Measurements from ENCODE around the gene KLHL22. TPM values are rescaled to one million over a fixed set of nuclear protein-coding genes. Genes with fewer than 3 reads are reported as not detected.
"Not testable (repeated sequence)": the region's sequence is repeated elsewhere in the genome, so short reads cannot be mapped to it uniquely, and the experiment has no call there.

Gene KLHL22
- total RNA-seq, 1 donor = 31.1 TPM

GRCh38 chr22:20516399-20516798, 20.8 kb upstream of the KLHL22 start:
- TF ChIP-seq CTCF (IDR thresholded peaks at IDR 0.05; ENCODE audit: insufficient read depth, low read depth, low read length) = no peak
- H3K4me3 ChIP-seq (ENCODE audit: low read depth, low read length) = no peak overlapping the region
- DNase-seq (ENCODE audit: low read depth) = no peak

GRCh38 chr22:20514658-20515406, 19.2 kb upstream of the KLHL22 start:
- H3K4me3 ChIP-seq (ENCODE audit: low read depth, low read length) = no peak overlapping the region
- TF ChIP-seq CTCF (IDR thresholded peaks at IDR 0.05; ENCODE audit: insufficient read depth, low read depth, low read length) = no peak
- DNase-seq (ENCODE audit: low read depth) = peak; percentile 92

- DNase-seq (ENCODE audit: low read depth) = no peak
- TF ChIP-seq CTCF (IDR thresholded peaks at IDR 0.05; ENCODE audit: insufficient read depth, low read depth, low read length) = no peak
- no peak overlapping the region for H3K4me3 ChIP-seq (ENCODE audit: low read depth, low read length)
Observed at GRCh38 chr22:20511578-20512229, 16.1 kb upstream of the KLHL22 start.

GRCh38 chr22:20510811-20511577, 15.4 kb upstream of the KLHL22 start:
- no peak for DNase-seq (ENCODE audit: low read depth)
- no peak for TF ChIP-seq CTCF (IDR thresholded peaks at IDR 0.05; ENCODE audit: insufficient read depth, low read depth, low read length)
- H3K4me3 ChIP-seq (ENCODE audit: low read depth, low read length) = no peak overlapping the region

GRCh38 chr22:20509344-20510047, 13.9 kb upstream of the KLHL22 start:
- peak; percentile 96 for DNase-seq (ENCODE audit: low read depth)
- TF ChIP-seq CTCF (IDR thresholded peaks at IDR 0.05; ENCODE audit: insufficient read depth, low read depth, low read length) = no peak
- H3K4me3 ChIP-seq (ENCODE audit: low read depth, low read length) = peak overlapping the region; percentile 66

GRCh38 chr22:20508815-20509271, 13.2 kb upstream of the KLHL22 start:
- peak; percentile 36 for DNase-seq (ENCODE audit: low read depth)
- no peak for TF ChIP-seq CTCF (IDR thresholded peaks at IDR 0.05; ENCODE audit: insufficient read depth, low read depth, low read length)
- peak overlapping the region; percentile 66 for H3K4me3 ChIP-seq (ENCODE audit: low read depth, low read length)

GRCh38 chr22:20508067-20508755, 12.6 kb upstream of the KLHL22 start:
- H3K4me3 ChIP-seq (ENCODE audit: low read depth, low read length) = peak overlapping the region; percentile 66
- not testable (repeated sequence) for DNase-seq (ENCODE audit: low read depth)

Measured in fibroblast of villous mesenchyme (primary cell).